ENCODE data around the gene TRMT11.

TRMT11 gene

DNA sequence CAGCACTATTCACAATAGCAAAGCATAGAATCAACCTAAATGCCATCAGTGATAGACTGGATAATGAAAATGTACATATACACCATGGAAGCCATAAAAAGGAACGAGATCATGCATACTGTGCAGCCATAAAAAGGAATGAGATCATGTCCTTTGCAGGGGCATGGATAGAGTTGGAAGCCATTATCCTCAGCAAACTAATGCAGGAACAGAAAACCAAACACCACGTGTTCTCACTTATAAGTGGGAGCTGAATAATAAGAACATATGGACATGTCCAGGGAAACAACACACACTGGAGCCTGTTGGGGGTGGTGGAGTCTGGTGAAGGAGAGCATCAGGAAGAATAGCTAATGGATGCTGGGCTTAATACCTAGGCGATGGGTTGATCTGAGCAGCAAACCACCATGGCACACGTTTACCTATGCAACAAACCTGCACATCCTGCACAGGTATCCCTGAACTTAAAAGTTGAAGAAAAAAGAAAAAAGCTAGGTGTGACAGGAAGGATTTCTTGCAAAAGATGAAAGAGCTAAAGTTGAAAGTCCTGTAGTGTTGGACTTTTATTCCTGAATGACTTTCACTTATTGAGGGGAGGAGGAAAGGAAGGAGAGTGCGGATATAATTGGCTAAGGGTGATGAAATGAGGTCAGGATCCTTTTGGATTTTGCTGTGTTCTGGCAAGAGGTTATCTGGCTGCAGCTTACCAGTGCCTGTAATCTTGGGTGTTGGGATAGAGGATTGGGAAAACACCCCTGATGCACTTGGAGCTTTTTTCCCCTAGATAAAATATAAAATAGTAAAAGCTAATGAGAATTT lies 8.5 kb downstream of the TRMT11 start:
- TF ChIP-seq, protein P1, sequence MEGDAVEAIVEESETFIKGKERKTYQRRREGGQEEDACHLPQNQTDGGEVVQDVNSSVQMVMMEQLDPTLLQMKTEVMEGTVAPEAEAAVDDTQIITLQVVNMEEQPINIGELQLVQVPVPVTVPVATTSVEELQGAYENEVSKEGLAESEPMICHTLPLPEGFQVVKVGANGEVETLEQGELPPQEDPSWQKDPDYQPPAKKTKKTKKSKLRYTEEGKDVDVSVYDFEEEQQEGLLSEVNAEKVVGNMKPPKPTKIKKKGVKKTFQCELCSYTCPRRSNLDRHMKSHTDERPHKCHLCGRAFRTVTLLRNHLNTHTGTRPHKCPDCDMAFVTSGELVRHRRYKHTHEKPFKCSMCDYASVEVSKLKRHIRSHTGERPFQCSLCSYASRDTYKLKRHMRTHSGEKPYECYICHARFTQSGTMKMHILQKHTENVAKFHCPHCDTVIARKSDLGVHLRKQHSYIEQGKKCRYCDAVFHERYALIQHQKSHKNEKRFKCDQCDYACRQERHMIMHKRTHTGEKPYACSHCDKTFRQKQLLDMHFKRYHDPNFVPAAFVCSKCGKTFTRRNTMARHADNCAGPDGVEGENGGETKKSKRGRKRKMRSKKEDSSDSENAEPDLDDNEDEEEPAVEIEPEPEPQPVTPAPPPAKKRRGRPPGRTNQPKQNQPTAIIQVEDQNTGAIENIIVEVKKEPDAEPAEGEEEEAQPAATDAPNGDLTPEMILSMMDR (IDR thresholded peaks at IDR 0.05) = no peak
- no peak for DNase-seq (ENCODE audit: low spot score)
- Histone ChIP-seq H3K27ac (no peak overlapping the region), H3K4me3 (no peak overlapping the region)

DNA sequence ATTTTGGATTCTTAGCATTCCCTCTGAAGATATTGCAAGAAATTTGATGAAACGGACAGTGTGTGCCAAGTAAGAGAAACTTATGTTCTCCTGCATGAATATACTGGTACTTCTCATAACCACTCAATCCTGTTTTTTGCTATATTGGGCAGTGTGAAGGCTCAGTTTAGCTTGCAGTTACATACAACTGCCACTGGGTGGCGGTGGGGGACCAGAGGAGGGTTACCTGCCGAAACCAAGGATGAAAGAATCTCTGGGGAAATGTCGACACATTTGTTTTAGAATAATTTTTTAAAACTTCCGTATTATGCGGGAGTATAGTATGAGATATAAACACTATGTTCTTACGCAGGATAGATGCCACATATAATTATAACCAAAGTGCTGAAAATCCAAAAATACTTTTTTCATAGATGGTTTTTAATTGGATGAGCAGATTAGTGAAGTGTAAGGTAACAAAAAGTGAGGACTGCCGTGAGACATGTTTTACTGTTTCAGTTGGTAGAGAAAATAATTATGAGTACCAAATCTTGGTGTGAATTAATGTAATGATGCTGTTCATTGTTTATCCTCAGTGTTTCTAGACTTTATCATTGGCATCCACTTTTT lies 9.7 kb downstream of the TRMT11 start:
- no peak for DNase-seq (ENCODE audit: low spot score)
- TF ChIP-seq, protein P1 (IDR thresholded peaks at IDR 0.05) = peak; percentile 75
- H3K27ac ChIP-seq = no peak overlapping the region
- H3K4me3 ChIP-seq = no peak overlapping the region

DNA sequence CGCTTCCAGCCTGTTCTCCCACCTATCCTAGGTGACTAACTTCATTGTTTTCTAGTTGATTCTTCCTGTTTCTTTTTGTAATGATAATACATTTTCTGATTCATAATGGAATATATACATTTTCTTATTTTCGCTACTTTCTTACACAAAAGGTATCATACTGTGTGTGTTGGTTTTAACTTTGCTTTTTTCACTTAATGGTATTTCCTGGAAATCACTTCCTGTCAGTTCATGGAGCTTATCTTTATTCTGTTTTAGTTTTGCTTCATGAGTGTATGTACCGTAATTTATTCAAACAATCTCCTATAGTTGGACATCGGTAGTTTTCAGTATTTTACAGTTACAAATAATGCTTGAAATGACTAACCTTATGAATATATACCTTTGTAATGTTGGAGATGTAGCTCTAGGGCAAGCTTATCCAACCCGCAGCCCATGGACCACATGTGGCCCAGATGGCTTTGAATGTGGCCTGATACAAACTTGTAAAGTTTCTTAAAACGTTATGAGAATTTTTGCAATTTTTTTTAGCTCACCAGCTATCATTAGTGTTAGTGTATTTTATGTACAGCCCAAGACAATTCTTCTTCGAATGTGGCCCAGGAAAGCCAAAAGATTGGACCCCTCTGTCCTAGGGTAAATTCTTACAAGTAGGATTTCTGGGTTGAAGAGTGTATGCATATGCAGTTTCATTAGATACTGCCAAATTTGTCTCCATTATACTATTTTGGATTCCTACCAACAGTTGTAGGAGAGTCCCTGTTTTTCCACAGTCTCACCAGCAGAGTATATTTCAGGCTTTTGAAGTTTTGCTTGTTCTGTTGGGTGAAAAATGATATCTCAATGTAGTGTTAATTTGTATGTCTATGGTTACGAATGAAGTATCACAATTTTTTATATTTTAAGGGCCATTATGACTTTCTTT lies 16.7 kb downstream of the TRMT11 start:
- no peak for DNase-seq (ENCODE audit: low spot score)
- TF ChIP-seq, protein P1 (IDR thresholded peaks at IDR 0.05) = no peak
- no peak overlapping the region for H3K4me3 ChIP-seq
- no peak overlapping the region for H3K27ac ChIP-seq

DNA sequence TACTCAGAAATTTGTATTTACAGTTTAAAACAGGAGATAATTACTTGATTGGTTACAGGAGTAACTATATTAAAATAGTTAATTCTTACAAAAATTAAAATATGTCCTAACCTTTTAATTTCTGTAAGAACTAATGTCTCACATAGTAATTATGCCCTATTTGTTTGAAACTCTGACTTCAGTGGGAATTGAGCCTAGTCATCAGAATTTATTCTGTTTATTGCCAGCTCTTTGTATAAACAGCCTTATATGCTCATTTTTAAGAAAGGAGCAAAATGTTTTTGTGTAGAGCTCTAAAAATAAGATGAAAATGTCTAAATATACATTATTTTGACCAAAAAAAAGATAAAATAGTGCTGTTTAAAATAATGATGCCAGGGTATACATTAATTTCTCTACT lies 21.5 kb downstream of the TRMT11 start:
- DNase-seq (ENCODE audit: low spot score) = no peak
- TF ChIP-seq, protein P1 (IDR thresholded peaks at IDR 0.05) = no peak
- Histone ChIP-seq H3K27ac (no peak overlapping the region), H3K4me3 (no peak overlapping the region)

DNA sequence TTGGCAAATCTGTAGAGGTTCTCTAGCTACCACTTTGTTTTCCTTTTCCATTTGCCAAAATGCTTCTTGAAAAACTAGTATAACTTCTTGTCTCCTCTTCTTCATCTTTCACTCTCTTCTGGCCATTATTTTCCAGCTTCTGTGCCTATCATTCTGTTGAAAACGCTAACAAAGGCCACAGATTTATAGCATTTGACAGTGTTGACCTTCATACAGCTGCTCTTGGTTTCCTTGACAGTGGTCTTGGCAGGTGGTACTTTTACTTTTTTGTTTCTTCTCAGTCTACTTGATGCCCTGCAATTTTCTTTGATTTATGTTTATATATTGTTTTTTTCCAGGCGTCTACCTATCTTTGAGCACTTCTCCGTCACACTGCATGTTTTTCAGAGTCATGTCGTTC lies 23.7 kb downstream of the TRMT11 start:
- no peak overlapping the region for H3K4me3 ChIP-seq
- TF ChIP-seq, protein P1 (IDR thresholded peaks at IDR 0.05) = no peak
- no peak overlapping the region for H3K27ac ChIP-seq
- no peak for DNase-seq (ENCODE audit: low spot score)

DNA sequence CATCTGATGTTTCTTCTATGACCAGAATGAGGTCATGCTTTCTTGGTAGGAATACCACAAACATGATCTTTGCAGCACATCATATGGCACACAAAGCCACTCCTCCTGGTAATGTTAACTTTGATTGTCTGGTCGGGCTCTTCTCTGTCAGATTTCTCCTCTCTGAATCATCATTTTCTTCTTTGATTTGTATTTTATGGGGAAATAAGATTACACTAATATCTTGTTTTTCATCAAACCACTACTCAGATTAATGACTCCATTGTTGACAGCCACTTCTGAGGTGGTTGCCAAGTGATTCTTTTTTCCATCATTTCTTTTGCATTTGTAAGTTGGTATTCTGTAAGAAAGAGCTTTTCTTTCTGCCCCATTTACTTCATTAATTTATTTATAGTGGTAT lies 29.5 kb downstream of the TRMT11 start:
- DNase-seq (ENCODE audit: low spot score) = no peak
- TF ChIP-seq, protein P1 (IDR thresholded peaks at IDR 0.05) = no peak

More for the DNA sequence above, 29.5 kb downstream of the TRMT11 start:
- no peak overlapping the region for H3K27ac ChIP-seq
- no peak overlapping the region for H3K4me3 ChIP-seq

Data from coronary artery (tissue), 2 donors.